NCI-H2196 (cell line): ENCODE results near the gene PLPPR5.

Experiments used
- DNase-seq: peaks from one replicate; lab custom pipeline; 2025; ENCODE audit not compliant: unreplicated experiment; lab: John Stamatoyannopoulos, UW

PLPPR5 gene

GRCh38 chr1:98860329-98860728 is 144.3 kb downstream of the PLPPR5 start:
- DNase-seq, result no peak

DNA sequence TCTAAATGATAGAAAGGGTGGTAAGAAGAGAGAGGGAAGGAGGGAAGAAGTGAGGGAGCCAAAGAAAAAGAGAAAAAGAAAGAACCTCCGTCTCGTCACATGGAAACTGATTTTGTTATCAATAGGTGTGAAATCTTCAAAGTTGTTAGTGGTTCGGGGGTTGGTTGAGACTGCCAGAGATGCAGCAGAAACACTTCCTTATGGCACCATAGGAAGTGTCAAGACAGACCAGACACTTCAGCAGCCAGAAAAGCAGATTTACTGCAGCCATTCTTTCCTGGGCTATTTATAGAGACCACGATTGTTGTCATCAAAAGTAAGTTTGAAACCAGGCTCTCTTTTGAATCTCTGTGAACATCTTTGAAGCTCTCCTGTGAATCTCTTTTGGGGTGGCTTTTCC is 150.5 kb downstream of the PLPPR5 start:
- DNase-seq, result no peak

DNA sequence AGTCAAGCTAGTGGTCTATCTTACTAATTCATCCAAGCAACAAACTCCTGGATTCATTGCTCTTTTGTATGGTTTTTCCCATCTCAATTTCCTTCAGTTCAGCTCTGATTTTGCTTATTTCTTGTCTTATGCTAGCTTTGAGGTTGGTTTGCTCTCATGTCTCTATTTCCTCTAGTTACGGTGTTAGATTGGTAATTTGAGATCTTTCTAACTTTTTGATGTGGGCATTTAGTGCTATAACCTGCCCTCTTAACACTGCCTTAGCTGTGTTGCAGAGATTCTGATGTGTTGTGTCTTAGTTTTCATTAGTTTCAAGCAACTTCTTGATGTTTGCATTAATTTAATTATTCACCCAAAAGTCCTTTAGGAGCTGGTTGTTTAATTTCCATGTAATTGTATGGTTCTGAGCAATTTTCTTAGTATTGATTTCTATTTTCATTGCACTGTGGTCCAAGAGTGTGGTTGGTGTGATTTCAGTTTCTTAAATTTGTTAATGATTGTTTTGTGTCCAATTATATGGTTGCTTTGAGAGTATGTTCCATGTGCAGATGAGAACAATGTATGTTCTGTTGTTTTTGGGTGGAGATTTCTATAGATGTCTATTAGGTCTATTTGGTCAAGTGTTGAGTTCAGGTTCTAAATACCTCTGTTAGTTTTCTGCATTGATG is 154.6 kb downstream of the PLPPR5 start:
- DNase-seq, result no peak

DNA sequence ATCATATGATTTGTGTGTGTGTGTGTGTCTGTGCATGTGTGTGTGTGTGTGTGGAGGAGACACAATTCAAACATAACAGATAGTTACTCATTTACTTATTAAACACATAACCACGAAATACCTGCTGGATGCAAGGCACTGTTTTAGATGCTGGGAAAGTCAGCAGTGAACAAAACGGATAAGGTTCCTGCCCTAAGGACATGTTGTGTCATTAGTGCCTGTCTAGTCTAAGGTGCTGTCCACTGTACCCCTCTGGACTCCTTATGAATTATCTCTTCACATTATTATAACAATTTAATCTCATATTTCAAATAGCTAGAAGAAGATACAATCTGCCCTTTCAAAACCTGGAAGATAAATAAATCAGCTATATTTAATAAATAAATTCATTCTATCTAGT is 162.4 kb downstream of the PLPPR5 start:
- no peak for DNase-seq
